ENCODE measurements around the gene CCDC68.
A peak's percentile ranks its signal among the peaks of the same experiment; 100 is the strongest.

Gene CCDC68, protein sequence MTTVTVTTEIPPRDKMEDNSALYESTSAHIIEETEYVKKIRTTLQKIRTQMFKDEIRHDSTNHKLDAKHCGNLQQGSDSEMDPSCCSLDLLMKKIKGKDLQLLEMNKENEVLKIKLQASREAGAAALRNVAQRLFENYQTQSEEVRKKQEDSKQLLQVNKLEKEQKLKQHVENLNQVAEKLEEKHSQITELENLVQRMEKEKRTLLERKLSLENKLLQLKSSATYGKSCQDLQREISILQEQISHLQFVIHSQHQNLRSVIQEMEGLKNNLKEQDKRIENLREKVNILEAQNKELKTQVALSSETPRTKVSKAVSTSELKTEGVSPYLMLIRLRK

DNA sequence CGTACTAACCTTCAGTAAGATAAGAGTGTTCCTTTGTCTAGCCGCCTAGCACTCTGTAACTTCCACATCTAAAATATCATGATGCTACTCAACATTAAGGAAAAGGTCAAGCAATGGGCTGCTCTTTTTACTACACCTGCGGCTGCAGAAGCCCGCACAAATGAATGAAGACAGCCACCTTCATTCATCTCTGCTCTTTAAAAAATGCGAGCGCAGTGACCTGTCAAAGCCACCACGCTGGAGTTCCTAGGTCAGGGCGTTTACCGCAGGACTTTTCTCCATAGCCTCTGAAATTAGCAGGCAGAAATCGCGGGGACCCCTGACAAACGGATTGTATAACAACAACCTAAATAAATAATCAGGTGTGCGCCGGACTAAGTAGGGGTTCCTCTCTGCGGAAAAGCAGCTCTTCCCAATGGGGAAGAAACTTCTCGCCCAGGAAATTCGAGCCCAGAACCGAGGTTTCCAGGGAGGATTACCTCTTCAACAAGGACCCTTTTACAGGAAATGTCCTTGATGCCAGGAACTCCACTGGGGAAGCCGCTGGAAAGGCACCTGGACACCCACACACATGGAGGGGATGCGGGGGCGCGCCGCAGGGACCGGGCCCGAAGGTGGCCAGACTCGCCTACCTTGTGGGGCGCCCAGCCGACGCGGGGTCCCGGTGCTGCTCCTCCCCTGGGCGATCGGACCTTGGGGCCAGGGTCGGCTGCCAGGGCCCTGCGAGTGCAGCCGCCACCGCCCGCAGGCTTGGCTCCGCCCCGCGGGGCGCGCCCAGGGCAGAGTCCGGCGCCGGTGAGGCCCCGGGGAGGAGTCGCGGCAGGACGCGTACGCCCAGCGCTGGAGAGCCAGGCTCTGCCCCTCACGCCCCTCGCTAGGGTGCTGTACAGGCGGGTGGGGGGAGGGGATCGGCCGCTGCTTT, at the start of gene CCDC68:
CCDC68 (minus strand) TSS at position 758 of the 922 bp plus-strand sequence. CDS start 16,670 bp downstream, outside the sequence.
- DNase-seq (ENCODE audit: low read depth) = no peak

DNA sequence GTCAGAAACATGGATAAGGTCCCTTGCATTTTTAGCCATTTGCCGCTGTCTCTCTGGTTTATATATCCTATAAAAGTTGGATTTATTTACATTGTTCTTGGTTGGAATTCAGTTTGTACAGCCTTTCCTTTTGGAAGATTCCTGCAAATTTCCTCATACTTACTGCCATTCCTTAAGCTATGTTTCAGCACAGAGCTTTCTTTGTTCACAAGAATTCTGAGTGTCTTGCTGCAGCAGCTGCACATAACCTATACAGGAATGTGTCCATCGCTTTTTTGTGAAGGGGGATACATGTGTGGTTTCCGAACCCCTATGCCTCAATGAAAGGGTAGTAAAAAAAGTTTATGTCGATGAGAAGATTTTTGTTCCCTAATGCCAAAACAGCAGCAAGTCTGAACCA, 48.3 kb upstream of the CCDC68 start:
- no peak for DNase-seq (ENCODE audit: low read depth)

DNA sequence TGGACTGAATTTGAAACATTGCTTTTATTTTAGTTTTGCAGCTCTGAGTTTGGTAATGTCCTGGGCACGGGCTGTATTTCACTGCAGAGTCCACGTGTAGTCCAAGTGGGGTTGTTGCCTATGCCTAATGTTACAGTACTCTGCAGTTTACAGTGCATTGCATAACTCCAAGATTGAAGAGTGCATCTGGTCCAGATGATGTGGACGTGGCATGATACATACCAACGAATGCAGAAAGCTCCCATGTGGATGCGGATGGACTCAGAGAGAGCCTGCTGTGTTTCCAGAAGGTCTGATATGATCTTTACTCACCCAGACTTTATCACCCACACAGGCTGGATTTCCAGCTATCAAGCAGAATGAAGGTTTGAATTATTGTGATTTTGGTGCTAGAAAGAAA, 44.4 kb upstream of the CCDC68 start:
- DNase-seq (ENCODE audit: low read depth) = no peak

DNA sequence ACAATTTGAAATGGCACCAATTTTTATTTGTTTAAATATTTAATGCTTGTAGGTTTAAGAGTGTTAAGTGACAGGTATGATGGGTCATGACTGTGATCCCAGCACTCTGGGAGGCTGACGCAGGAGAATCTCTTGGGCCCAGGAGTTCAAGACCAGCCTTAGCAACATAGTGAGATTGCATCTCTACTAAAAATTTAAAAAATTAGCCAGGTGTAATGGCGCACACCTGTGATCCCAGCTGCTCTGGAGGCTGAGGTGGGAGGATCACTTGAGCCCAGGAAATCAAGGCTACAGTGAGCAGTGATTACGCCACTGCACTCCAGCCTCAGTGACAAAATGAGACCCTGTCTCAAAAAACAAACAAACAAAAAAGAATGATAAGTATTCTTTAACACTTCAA, 43.0 kb upstream of the CCDC68 start:
- no peak for DNase-seq (ENCODE audit: low read depth)

DNA sequence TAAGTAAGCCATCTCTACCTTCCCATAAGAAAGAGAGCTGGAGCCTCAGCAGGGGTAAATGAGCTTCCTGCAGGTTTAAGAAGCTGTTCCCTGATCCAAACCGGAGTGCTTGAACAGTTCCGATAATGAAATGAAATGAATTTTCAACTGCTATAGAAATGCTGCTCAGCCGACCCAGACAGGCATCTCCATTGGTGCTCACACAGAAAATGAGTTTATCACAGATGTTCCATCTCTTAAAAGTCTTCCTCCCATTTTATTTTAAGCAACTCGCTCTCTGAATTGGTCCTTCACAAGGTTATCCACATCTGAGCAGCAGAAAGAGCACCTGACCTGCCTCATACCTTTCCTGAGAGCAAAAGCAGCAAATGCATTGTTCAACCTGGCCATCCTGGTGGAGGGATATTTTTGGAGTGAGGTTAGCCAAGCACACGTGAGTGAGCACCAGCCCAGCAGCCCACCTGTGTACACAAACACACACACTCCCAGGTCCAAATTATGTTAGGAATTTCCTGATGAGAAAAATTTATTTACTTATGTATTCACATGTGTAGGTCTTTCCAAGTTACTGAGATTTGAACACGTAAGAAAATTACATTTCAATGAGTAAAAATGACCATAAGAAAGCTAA, 42.2 kb upstream of the CCDC68 start:
- DNase-seq (ENCODE audit: low read depth) = no peak

DNA sequence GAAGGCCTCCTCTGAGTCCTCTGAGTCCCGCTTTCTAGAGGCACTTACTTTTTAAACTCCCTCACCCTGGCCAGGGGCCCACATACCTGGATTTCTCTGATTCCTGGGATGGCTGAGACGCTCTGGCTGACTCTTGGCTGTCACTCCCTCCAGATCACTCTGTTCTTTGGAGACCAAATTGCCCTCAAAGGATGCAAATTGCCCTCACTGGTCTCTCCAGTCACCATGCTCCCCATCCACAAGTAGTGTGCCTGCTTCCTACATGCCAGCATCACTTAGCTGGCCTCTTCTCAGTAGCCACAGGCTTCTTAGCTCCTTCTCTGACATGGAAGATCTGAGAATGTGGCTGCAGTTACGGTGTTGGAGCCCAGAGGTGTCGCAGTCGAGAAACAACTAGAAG, 41.3 kb upstream of the CCDC68 start:
- no peak for DNase-seq (ENCODE audit: low read depth)

DNA sequence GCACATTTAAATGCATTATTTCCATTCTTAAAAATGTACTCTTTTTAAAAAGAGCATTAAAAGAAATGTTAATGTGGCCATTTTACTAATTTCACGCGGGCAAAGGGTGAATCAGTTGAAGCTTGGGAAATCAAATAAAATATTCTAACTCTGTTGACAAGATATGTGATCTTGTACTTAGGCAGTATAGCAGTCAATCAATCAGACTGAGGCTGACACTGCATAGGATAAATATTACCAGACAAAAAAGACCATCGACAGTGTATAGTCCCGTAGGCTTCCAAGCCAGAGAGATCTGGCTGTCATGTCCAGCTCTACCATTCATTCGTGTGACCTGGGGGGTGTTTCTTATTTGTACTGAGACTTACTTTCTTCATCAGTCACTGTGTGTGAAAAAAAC, 39.8 kb upstream of the CCDC68 start:
- no peak for DNase-seq (ENCODE audit: low read depth)

DNA sequence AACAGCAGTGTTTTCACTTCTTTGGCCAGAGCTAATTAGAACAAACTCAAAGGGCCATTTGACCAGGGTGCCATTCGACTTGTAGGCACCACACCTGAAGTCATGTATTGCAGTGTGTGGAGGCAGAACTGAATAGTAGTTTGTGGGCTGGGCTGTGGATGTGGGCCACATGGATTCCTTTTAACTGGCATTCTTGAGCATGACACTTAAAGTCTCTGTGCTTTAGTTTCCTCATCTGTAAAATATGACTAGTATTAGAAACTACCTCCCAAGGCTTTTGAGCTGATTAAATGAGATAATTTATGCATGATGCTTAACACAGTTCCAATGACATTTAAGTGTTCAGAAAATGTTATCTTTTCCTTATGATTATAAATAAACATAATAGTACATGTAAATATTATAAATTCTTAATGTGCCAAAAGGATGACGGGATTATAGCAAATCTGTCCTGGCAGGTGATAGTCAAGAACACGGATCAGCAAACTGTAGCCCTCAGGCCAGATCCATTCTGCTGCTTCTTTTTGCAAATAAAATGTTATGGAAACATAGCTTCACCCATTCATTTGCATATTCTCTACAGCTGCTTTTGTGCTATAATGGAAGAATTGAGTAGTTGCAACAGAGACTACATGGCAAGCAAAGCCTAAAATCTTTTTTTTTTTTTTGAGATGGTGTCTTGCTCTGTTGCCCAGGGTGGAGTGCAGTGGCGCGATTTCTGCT, 36.3 kb upstream of the CCDC68 start:
- DNase-seq (ENCODE audit: low read depth) = no peak

DNA sequence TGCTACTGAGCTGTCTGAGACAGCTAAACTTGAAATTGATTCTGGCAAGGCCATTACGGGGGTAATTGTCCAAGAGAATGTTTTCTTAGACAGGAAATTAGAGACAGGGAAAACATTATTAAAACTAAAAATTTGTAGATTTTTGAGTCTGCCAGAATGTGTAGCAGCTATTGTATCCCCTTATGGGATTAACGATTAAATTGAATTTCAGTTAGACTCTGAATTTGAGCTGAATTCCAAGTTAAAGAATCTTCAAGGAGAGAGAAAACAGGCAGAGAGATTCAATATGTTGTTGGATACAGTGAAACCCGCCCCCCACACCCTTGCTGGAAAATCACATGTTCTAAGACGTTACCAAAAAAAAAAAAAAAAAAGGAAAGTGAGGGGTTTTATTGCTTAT, 32.7 kb upstream of the CCDC68 start:
- DNase-seq (ENCODE audit: low read depth) = no peak

DNA sequence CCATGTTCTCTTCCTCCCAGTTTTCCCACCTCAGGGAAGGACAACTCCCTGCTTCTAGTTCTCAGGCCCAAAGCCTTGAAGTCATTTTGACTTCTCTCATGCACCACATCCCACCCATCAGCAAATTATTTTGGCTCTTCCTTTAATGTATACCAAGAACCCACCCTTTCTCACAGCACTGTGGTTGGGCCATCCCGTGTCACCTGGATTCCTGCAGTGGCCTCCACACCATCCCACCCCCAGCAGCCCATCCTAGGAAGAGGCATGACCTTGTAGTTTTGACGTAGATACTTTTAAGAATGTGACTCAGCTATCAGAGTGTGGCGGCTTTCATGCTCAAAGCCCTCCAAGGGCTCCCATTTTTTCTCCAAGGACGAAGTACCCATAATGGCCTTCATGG, 25.6 kb upstream of the CCDC68 start:
- no peak for DNase-seq (ENCODE audit: low read depth)

DNA sequence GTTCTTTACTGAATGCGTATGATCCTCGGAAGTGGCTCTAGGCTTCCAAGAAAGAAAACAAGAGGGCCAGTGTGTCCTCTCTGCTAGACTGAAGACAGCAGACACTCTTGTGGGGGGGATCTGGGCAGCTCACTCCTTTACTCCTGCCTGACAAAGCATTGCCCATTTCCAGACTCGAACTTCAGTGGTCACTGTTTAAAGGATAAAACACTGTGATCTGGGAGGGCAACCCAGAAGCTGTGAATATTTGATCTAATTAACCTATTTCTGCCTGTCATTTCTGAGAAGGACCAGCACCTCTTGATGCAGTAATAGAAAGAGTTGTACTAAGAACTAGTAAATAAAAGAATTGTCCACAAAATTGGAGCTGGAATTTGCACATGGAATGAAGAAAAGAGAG, 24.5 kb upstream of the CCDC68 start:
- no peak for DNase-seq (ENCODE audit: low read depth)

DNA sequence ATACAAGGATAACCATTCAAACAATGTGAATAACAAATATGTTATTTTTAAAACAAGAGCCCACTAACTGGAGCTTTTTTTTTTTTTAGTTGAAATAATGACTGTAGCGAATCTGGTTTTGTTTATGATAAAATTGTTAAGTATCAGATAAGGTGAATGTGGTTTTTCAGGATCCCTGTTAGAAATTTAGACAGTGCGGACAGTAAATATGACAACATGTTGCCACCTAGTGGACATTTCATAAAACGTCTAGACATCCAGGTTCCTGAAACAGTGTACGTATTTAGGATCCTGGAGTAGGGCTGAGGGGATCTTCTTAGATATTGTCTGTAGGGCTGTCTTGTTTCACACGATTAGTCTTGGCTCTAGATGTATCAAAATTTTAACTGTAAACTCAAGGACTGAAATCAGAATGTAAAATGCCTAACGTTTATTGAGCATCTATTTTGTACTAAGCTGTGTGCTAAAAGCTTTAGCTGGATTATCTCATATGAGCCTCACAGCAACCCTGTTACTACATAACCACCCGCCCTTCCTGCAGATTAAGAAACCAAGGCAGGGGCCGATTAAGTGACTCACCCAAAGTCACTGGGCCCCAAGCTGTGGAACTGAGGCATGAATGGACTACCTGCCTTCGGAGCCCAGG, 23.9 kb upstream of the CCDC68 start:
- DNase-seq (ENCODE audit: low read depth) = peak; percentile 49

DNA sequence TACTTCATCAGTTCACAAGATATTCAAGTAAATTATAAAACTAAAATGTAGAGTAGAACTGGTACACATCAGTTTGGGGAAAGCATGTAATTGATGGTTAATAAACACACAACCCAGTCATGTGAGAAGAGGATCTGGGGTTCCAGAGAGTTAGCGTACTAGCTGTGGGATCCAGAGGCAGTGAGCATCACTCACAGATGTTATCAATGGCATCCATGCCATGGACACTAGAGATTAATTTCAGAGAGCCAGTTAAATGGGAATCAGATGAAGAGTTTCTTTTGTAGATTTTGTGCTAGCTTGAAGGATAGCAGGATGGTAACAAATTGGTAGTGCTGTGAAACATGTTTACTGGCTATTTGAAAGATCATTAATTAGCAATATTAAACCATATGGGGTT, 21.8 kb upstream of the CCDC68 start:
- no peak for DNase-seq (ENCODE audit: low read depth)

DNA sequence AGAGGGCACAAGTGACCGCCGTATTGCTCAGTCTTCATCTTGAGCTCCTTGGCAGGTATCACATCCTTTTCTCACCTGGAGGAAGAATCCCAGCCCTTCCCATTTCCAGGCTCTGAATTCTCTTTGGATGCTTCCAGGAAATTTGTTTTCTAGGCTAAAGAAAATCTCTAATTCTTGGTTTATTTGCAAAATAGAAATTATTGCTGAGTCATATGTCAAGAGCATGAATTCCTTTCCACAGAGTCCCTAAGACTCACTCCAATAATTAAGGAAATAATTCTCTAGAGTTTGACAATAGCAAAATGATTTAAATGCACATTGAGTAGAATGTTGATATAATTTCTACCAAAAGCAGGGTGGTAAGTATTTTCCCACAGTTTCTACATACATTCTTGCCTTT, 16.3 kb upstream of the CCDC68 start:
- DNase-seq (ENCODE audit: low read depth) = no peak

DNA sequence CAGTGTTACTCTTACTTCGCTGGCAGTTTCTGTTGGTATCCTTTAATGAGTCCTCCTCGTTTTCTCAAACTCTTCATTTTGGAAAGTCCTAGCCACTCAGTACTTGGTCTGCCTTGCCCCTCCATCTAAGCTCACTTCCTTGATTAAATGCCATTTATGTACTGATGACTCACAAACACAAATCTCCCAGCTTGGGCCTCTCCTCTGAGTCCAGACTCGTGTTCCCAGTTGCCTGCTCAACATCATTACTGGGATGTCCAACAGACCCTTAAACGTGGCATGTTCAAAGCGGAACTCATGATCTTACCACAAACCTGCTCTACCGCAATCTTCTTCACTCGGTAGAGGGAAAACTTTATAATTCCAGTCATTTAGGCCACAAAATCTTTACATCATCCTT, 13.8 kb upstream of the CCDC68 start:
- no peak for DNase-seq (ENCODE audit: low read depth)

DNA sequence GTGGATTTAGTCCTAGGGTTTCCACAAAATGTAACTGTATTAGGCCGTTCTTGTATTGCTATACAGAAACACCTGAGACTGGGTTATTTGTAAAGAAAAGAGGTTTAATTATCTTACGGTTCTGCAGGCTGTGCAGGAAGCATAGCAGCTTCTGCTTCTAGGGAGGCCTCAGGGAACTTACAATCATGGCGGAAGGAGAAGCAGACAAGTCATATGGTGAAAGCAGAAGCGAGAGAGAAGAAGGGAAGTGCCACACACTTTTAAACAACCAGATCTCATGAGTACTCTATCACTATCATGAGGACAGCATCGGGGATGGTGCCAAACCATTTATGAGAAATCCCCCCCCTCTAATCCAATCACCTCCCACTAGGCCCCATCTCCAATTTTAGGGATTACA, 9.5 kb upstream of the CCDC68 start:
- DNase-seq (ENCODE audit: low read depth) = no peak

DNA sequence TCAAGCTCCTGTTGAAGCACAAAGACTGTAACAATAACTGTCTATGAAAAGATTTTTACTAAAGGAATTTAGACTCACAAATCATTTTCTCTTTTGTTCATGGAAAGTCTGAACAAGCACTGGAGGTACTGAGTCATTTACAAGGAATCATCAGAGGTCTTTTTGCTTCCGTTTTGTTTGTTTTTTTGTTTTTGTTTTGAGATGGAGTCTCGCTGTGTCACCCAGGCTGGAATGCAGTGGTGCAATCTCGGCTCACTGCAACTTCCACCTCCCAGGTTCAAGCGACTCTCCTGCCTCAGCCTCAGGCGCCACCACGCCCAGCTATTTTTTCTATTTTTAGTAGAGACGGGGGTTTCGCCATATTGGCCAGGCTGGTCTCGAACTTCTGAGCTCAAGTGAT, 9.0 kb upstream of the CCDC68 start:
- DNase-seq (ENCODE audit: low read depth) = peak; percentile 61

DNA sequence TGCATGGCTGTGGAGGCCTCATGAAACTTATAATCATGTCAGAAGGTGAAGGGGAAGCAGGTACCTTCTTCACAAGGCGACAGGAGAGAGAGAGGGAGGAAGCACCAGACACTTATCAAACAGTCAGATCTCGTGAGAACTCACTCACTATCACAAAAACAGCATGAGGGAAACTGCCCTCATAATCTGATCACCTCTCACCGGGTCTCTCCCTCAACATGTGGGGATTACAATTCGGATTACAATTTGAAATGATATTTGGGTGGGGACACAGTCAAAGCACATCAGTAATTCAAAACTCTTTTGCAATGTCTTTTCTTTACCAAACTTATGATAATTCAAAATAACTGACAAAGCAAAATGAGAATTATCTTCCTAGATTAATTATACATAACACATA, 8.5 kb upstream of the CCDC68 start:
- no peak for DNase-seq (ENCODE audit: low read depth)

DNA sequence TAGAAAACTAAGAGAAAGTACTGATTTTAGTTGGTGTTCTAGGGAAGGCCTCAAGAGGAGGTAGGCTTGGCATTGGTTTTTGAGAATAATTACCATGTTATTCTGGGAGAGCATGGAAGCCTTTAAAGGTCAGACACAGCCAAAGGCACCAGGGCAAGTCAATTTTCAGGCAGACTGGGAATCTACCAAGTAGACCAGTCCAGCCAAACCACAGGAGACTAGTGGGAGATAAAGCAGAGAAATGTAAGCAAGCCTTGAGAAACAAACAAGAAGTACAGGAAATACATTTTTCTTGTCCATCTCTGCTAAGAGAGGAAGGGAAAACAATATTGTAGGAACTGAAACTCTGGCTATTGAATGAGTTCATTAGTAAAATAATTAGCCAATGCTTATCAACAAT, 5.5 kb upstream of the CCDC68 start:
- DNase-seq (ENCODE audit: low read depth) = no peak

DNA sequence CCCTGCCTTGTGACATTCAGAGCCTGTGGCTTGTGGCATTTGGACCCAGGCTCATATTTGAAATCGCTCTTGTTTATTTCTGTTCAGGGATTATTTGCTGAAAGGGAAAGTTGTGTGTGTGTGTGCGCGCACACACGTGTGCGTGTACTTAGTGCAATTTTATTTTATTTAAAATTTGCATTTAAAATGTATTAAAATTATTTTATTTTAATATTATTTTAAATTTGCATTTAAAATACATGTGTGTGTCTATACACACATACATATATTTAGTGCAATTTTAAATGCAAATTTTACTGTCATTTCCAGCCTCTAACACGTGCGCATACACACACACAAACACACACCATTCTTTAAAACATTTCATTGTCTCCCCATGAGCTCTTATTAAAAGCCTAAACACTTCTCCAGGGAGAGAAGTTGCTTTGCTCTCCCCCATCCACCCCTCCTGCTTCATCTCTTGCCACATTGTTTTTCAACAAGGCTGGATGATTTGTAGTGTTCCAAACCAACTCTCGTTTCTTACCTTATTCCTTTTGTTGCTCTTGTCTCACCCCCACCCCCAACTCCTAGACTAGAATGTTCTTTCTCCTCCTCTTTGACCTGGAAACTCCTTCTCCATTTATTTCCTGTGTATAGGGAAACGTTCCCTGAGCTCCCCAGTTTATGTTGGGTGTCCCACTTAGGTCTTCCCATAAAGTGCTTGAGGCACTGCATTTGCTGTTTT, 3.8 kb upstream of the CCDC68 start:
- DNase-seq (ENCODE audit: low read depth) = no peak

DNA sequence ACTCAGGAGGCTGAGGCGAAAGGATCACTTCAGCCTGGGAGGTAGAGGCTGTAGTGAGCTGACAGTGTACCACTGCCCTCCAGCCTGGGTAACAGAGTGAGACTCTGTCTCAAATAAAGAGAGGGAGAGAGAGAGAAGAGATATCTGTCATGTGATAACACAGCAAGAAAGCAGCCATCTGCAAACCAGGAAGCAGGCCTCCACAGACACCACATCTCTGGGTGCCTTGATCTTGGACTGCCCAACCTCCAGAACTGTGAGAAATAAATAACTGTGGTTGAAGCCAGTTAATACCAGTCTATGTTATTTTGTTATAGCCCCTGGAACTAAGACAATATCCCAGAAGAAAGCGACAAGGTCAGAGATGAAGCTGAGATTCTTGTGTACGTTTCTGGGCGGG, 2.6 kb upstream of the CCDC68 start:
- no peak for DNase-seq (ENCODE audit: low read depth)

Data from non-pigmented ciliary epithelial cell (primary cell).